Nephron (organoid): Measurements from ENCODE around the gene COG5.

ENCODE experiments used
- H3K27ac Mint-ChIP-seq, 3 experiments: 2 replicates each; pipeline ENCODE4 v1.8.0; 2020; ENCODE audit warnings: mixed read lengths in 3 of 3, mild to moderate bottlenecking in 2 of 3, moderate library complexity in 1 of 3
- H3K27me3 Mint-ChIP-seq: 2 replicates; pipeline ENCODE4 v1.8.0; 2021; ENCODE audit warnings: low read depth, mild to moderate bottlenecking, moderate library complexity, mixed read lengths
- H3K36me3 Mint-ChIP-seq: 2 replicates; pipeline ENCODE4 v1.8.0; 2020; ENCODE audit warnings: low read depth, mixed read lengths
- H3K4me1 Mint-ChIP-seq: 2 replicates; pipeline ENCODE4 v1.8.0; 2020; ENCODE audit warnings: mixed read lengths
- H3K4me3 Mint-ChIP-seq, 3 experiments: 2 replicates each; pipeline ENCODE4 v1.8.0; 2020; ENCODE audit warnings: mild to moderate bottlenecking in 3 of 3, mixed read lengths in 3 of 3, moderate library complexity in 2 of 3
- H3K9me3 Mint-ChIP-seq: 2 replicates; pipeline ENCODE4 v1.8.0; 2020; ENCODE audit warnings: mixed read lengths
- TF ChIP-seq, protein P1 (sequence below), 3 experiments: fragments of 200-600 bp; sonication (generic); IDR thresholded peaks; one replicate each; pipeline ENCODE4 v1.5.0; 2021; ENCODE audit warnings: antibody characterized with exemption in 3 of 3; ENCODE audit not compliant: unreplicated experiment in 3 of 3

COG5 gene

GRCh38 chr7:107464666-107465226, 99.0 kb downstream of the COG5 start:
- Mint-ChIP-seq H3K27ac (no peak overlapping the region), H3K4me3 (no peak overlapping the region), H3K27me3 (no peaks in the 10 kb centered on the region), H3K36me3 (no peaks in the 10 kb centered on the region), H3K4me1 (no peaks in the 10 kb centered on the region), H3K9me3 (no peaks in the 10 kb centered on the region)
- TF ChIP-seq, protein P1, sequence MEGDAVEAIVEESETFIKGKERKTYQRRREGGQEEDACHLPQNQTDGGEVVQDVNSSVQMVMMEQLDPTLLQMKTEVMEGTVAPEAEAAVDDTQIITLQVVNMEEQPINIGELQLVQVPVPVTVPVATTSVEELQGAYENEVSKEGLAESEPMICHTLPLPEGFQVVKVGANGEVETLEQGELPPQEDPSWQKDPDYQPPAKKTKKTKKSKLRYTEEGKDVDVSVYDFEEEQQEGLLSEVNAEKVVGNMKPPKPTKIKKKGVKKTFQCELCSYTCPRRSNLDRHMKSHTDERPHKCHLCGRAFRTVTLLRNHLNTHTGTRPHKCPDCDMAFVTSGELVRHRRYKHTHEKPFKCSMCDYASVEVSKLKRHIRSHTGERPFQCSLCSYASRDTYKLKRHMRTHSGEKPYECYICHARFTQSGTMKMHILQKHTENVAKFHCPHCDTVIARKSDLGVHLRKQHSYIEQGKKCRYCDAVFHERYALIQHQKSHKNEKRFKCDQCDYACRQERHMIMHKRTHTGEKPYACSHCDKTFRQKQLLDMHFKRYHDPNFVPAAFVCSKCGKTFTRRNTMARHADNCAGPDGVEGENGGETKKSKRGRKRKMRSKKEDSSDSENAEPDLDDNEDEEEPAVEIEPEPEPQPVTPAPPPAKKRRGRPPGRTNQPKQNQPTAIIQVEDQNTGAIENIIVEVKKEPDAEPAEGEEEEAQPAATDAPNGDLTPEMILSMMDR (IDR thresholded peaks at IDR 0.05; ENCODE audit: unreplicated experiment in 3 of 3): no peak

DNA sequence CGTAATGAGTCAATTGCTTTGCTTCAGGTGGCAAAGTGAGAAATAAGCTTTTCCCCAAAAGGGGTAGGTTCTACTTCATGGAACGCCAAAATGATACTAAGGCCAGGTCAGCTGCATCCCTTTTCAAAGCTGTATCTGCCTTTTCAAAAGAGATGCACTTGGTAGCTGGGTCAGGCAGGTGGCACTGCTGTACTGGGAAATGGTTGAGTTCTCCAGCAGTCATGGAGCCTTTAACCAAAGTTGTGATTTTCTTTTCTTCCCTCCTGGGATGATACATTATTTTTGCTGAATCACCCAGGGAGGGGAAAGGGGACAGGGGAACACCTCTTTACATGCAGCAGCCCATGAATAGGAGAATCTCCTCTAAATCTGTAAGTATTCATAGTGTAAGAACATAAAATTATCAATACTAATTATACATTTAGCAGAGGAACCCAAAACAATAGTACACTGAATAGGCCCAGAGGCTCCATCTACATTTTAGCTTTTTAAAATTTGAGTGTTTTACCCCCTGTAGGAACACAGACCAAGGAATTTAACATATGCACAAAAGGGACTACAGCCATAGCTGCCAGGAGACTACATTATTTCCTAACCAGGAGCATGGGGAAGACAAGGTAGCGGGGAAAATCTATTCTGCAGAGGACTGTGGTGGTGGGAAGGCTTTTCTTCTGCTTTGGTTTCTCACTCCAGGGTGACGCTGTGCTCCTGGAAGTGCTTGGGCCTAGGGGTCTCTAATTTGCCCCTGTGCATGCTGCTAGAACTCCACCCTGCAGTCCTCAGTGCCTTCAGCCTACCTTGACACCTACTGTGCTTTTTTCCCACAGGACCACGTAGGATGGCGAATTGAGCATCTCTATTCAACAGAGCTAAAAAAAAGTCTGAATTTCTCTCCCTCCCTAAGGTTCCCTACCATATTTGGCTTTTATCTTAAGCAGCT, 100.3 kb downstream of the COG5 start:
- no peak overlapping the region for H3K4me3 Mint-ChIP-seq
- no peaks in the 10 kb centered on the region for H3K9me3 Mint-ChIP-seq
- TF ChIP-seq, protein P1 (IDR thresholded peaks at IDR 0.05; ENCODE audit: unreplicated experiment in 3 of 3): peak; percentile 66 to 69 (median 67)
- no peaks in the 10 kb centered on the region for H3K27me3 Mint-ChIP-seq
- no peaks in the 10 kb centered on the region for H3K4me1 Mint-ChIP-seq
- peaks cover 5% of the 10 kb centered on the region for H3K36me3 Mint-ChIP-seq
- no peak overlapping the region for H3K27ac Mint-ChIP-seq

- no peak overlapping the region for H3K4me3 Mint-ChIP-seq
Measured at GRCh38 chr7:107461938-107462533, 101.7 kb downstream of the COG5 start.

GRCh38 chr7:107453388-107453787, 110.3 kb downstream of the COG5 start:
- TF ChIP-seq, protein P1 (IDR thresholded peaks at IDR 0.05; ENCODE audit: unreplicated experiment in 3 of 3): no peak
- Mint-ChIP-seq H3K9me3 (no peaks in the 10 kb centered on the region), H3K4me3 (no peak overlapping the region), H3K4me1 (no peaks in the 10 kb centered on the region), H3K36me3 (peaks cover 18% of the 10 kb centered on the region), H3K27ac (no peak overlapping the region), H3K27me3 (no peaks in the 10 kb centered on the region)

More at GRCh38 chr7:107461938-107462533, 101.7 kb downstream of the COG5 start:
- Mint-ChIP-seq H3K27me3 (no peaks in the 10 kb centered on the region), H3K36me3 (peaks cover 17% of the 10 kb centered on the region), H3K27ac (no peak overlapping the region), H3K9me3 (no peaks in the 10 kb centered on the region), H3K4me1 (no peaks in the 10 kb centered on the region)
- TF ChIP-seq, protein P1 (IDR thresholded peaks at IDR 0.05; ENCODE audit: unreplicated experiment in 3 of 3): no peak

GRCh38 chr7:107450970-107451369, 112.8 kb downstream of the COG5 start:
- H3K36me3 Mint-ChIP-seq: peaks cover 6% of the 10 kb centered on the region
- no peaks in the 10 kb centered on the region for H3K9me3 Mint-ChIP-seq
- no peak overlapping the region for H3K4me3 Mint-ChIP-seq
- H3K27ac Mint-ChIP-seq: no peak overlapping the region
- no peaks in the 10 kb centered on the region for H3K27me3 Mint-ChIP-seq
- no peaks in the 10 kb centered on the region for H3K4me1 Mint-ChIP-seq
- TF ChIP-seq, protein P1 (IDR thresholded peaks at IDR 0.05; ENCODE audit: unreplicated experiment in 3 of 3): no peak
